ENCODE measurements around the gene KLHL29.

KLHL29 gene

GRCh38 chr2:23418056-23418455, 33.1 kb downstream of the KLHL29 start:
- TF ChIP-seq CTCF (conservative IDR thresholded peaks at IDR 0.05; ENCODE audit: low read depth): no peak
- ChIA-PET POLR2A (ENCODE audit: low non-redundant PET) (no interaction called here), CTCF (no interaction called here)
- DNase-seq (ENCODE audit: low spot score): no peak
- H3K27ac ChIP-seq: peak overlapping the region; percentile 6; the same call in 1 of the 2 replicates

DNA sequence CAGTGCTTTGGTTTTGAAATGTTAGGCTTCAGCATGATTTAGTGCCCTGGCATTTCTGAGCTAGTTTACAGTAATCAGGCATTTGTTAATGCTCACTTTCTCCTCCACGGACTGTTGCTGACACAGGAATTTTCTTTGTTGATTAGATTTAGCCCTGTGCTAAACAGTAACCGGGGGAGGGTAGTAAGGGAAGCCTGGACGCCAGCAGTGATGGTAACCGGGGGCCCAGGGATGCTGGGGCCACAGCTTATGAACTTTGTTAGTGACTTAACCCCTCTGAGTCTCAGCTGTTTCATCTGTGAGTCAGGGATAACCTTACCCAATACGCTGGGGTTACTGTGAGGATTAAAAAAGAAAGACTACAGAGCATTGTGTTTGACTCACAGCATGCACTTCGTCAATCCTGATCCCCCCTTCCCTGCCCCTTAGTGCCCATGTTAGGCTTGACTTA, 33.5 kb downstream of the KLHL29 start:
- peak; percentile 55 for DNase-seq (ENCODE audit: low spot score)
- CTCF ChIA-PET: no interaction called here
- POLR2A ChIA-PET (ENCODE audit: low non-redundant PET): no interaction called here
- peak overlapping the region; percentile 6; the same call in 1 of the 2 replicates for H3K27ac ChIP-seq
- TF ChIP-seq CTCF (conservative IDR thresholded peaks at IDR 0.05; ENCODE audit: low read depth): no peak

- DNase-seq (ENCODE audit: low spot score): no peak
- no peak for TF ChIP-seq CTCF (conservative IDR thresholded peaks at IDR 0.05; ENCODE audit: low read depth)
- POLR2A ChIA-PET (ENCODE audit: low non-redundant PET): no interaction called here
- CTCF ChIA-PET: no interaction called here
- no peak overlapping the region for H3K27ac ChIP-seq
These were observed 34.5 kb downstream of the KLHL29 start for GRCh38 chr2:23419171-23420090.

GRCh38 chr2:23420091-23420839, 35.3 kb downstream of the KLHL29 start:
- POLR2A ChIA-PET (ENCODE audit: low non-redundant PET): no interaction called here
- TF ChIP-seq CTCF (conservative IDR thresholded peaks at IDR 0.05; ENCODE audit: low read depth): no peak
- no peak overlapping the region for H3K27ac ChIP-seq
- no peak for DNase-seq (ENCODE audit: low spot score)
- CTCF ChIA-PET: interaction anchor here (0.6 kb wide), 1 partner anchor 146 kb away, joined by 3 read pairs; no protein-coding TSS in a partner anchor

GRCh38 chr2:23420840-23421476, 36.0 kb downstream of the KLHL29 start:
- TF ChIP-seq CTCF (conservative IDR thresholded peaks at IDR 0.05; ENCODE audit: low read depth): no peak
- CTCF ChIA-PET: no interaction called here
- DNase-seq (ENCODE audit: low spot score): no peak
- no peak overlapping the region for H3K27ac ChIP-seq
- POLR2A ChIA-PET (ENCODE audit: low non-redundant PET): no interaction called here

Data from RWPE1 (cell line).